Measurements from ENCODE around the gene AGAP2. TPM values are rescaled to one million over a fixed set of nuclear protein-coding genes. Genes with fewer than 3 reads are reported as not detected.

Gene AGAP2
- total RNA-seq, 1 donor: 0.72 TPM

DNA sequence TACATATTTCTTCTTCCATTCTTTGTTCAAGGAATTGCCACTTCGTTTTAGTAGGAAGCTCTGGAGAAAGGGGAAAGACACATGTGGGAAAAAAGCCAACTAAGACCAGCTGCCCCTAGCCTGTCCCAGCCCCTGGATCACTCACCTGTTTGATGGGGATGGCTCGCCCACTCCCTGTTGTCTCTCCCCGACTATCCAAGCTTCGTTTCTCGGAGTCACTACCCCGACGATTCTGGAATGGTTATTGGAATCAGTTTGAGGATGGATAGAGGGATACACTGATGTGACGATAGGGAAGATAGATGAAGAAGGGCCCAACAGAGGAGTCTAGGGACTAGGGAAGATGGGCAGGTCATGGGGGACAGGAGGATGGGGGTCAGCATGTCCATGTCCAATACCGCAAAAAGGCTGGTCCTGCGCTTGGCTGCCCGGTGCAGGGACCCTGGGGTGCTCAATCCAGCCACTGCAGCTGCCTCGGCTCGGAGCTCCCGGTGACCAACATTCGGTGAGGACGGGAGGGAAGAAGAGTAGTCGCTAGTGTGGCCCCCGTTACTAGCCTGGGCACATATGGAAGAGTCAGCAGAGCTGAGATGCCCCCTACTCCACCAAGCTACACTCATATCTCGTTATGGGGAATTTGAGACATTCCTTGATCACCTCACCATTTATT, 7.0 kb downstream of the AGAP2 start:
- TF ChIP-seq, protein P1, sequence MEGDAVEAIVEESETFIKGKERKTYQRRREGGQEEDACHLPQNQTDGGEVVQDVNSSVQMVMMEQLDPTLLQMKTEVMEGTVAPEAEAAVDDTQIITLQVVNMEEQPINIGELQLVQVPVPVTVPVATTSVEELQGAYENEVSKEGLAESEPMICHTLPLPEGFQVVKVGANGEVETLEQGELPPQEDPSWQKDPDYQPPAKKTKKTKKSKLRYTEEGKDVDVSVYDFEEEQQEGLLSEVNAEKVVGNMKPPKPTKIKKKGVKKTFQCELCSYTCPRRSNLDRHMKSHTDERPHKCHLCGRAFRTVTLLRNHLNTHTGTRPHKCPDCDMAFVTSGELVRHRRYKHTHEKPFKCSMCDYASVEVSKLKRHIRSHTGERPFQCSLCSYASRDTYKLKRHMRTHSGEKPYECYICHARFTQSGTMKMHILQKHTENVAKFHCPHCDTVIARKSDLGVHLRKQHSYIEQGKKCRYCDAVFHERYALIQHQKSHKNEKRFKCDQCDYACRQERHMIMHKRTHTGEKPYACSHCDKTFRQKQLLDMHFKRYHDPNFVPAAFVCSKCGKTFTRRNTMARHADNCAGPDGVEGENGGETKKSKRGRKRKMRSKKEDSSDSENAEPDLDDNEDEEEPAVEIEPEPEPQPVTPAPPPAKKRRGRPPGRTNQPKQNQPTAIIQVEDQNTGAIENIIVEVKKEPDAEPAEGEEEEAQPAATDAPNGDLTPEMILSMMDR (IDR thresholded peaks at IDR 0.05; ENCODE audit: extremely low read depth, low read depth, low read length): no peak
- Histone ChIP-seq H4K20me1 (ENCODE audit: insufficient read depth, low read length) (peaks cover 6% of the 10 kb centered on the region), H3K9me3 (ENCODE audit: low read depth, low read length) (no peaks in the 10 kb centered on the region), H3K36me3 (ENCODE audit: insufficient read depth, low read length) (no peaks in the 10 kb centered on the region), H3K4me1 (ENCODE audit: insufficient read depth, low read length) (peaks cover 7% of the 10 kb centered on the region), H3K4me2 (ENCODE audit: insufficient read depth, low read length) (no peak overlapping the region), H3K27ac (ENCODE audit: low read depth, low read length) (no peak overlapping the region), H3K27me3 (ENCODE audit: insufficient read depth, low read length) (peaks cover 43% of the 10 kb centered on the region), H3K4me3 (ENCODE audit: insufficient read depth, low read length) (no peak overlapping the region), H3K79me2 (ENCODE audit: insufficient read depth, low read length) (no peaks in the 10 kb centered on the region), H2AFZ (ENCODE audit: low read length) (no peak overlapping the region)
- peak; percentile 57 for DNase-seq (ENCODE audit: insufficient read length, low spot score, missing footprints)

DNA sequence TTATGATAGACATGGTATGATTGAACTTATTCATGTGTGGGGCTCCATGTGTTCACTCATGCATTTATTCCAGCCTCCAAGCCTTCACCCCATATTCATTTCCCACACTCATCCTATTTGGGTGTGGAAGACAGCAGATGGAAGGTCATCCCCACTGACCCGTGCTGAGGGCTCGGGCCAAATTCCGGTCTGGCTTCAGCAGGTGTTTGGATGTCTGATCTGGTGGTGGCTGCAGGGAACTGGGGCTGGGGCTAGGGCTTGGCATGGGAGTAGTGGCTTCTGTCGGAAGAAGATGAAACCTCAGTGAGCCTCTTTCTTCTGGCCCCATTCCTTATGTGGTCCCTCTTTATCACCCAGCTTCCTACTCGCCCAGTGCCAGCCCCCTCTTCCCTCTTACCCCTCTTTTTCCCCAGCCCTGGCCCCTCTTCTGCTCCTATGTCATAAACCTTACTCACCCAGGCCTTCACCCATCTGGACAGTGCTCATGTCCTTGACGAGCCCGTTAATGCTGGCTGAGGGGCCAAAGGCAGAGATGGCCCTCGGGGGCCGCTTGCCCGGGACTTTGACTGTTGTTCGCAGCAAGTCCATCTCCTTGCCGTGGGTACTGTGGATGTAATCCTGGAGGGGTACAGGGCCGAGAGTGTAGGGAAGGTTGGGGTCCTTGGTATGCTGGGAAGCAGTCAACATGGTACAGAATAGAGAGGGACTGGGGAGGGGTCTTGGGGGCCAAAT, 8.0 kb downstream of the AGAP2 start:
- peak; percentile 10 for DNase-seq (ENCODE audit: insufficient read length, low spot score, missing footprints)
- H2AFZ ChIP-seq (ENCODE audit: low read length): no peak overlapping the region
- peaks cover 33% of the 10 kb centered on the region for H3K27me3 ChIP-seq (ENCODE audit: insufficient read depth, low read length)
- H3K4me1 ChIP-seq (ENCODE audit: insufficient read depth, low read length): peaks cover 4% of the 10 kb centered on the region
- peaks cover 6% of the 10 kb centered on the region for H4K20me1 ChIP-seq (ENCODE audit: insufficient read depth, low read length)
- no peaks in the 10 kb centered on the region for H3K9me3 ChIP-seq (ENCODE audit: low read depth, low read length)
- H3K36me3 ChIP-seq (ENCODE audit: insufficient read depth, low read length): no peaks in the 10 kb centered on the region
- H3K4me2 ChIP-seq (ENCODE audit: insufficient read depth, low read length): no peak overlapping the region
- TF ChIP-seq, protein P1 (IDR thresholded peaks at IDR 0.05; ENCODE audit: extremely low read depth, low read depth, low read length): no peak
- H3K4me3 ChIP-seq (ENCODE audit: insufficient read depth, low read length): no peak overlapping the region
- no peak overlapping the region for H3K27ac ChIP-seq (ENCODE audit: low read depth, low read length)
- H3K79me2 ChIP-seq (ENCODE audit: insufficient read depth, low read length): no peaks in the 10 kb centered on the region

DNA sequence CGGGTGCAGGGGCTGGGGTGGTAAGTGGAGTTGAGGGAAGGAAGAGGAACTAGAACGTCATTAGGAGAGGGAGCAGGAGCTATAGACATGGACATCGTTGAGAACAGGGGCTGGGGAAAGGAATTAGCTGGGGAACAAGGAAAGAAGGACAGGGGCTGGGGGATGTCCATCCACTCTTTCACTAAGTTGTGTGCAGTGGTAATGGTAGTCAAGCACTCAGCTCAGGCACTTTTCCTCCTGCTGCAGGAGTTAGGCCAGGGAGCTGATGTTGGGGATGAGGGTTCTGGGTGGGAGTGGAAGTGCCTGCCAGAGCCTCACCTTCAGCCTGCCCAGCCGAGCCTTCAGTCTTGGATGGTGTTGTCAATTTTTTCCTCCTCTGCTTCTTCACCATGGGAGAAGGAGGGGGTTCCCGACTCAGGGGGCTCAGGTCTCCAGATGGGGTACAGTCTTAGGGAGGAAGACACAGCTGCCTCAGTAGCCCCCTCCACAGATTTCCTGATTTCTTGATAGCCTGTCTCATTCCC, 9.2 kb downstream of the AGAP2 start:
- Histone ChIP-seq H3K36me3 (ENCODE audit: insufficient read depth, low read length) (no peaks in the 10 kb centered on the region), H3K4me1 (ENCODE audit: insufficient read depth, low read length) (peaks cover 4% of the 10 kb centered on the region), H3K27me3 (ENCODE audit: insufficient read depth, low read length) (peaks cover 27% of the 10 kb centered on the region), H3K27ac (ENCODE audit: low read depth, low read length) (no peak overlapping the region), H3K4me2 (ENCODE audit: insufficient read depth, low read length) (no peak overlapping the region), H3K4me3 (ENCODE audit: insufficient read depth, low read length) (no peak overlapping the region), H3K9me3 (ENCODE audit: low read depth, low read length) (no peaks in the 10 kb centered on the region), H2AFZ (ENCODE audit: low read length) (no peak overlapping the region), H4K20me1 (ENCODE audit: insufficient read depth, low read length) (peaks cover 4% of the 10 kb centered on the region), H3K79me2 (ENCODE audit: insufficient read depth, low read length) (no peaks in the 10 kb centered on the region)
- DNase-seq (ENCODE audit: insufficient read length, low spot score, missing footprints): peak; percentile 76
- TF ChIP-seq, protein P1 (IDR thresholded peaks at IDR 0.05; ENCODE audit: extremely low read depth, low read depth, low read length): no peak

DNA sequence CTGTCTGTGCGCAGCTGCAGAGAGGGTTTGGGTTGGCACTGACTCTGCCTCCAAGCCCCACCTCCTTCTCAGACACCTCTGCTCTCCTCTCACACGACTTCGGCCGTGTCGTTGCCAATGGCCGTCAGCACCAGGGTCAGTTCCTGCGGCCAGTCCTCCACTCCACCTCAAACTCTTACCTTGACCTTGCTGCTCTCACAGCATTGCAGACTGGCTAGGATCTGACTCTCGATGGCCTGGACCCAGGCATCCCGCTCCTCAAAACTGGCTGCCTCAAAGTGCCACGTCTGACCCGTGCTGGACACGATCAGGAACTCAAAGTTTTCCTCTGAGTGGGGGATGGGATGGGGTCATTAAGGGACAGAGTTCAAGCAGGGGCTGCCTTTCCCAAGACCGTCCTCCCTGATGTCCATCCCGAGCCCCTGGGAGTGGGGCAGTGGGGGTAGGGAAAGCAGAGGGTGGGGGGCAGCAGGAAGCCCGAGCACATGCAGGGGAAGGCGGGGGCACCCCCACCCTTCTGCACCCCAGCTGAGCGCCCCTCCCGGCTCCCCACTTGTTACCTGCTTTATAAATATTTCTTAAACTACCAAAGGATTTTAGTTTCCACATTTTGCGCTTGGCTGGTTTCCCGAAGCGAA, 10.7 kb downstream of the AGAP2 start:
- DNase-seq (ENCODE audit: insufficient read length, low spot score, missing footprints): peak; percentile 19
- no peak overlapping the region for H3K4me2 ChIP-seq (ENCODE audit: insufficient read depth, low read length)
- H3K27me3 ChIP-seq (ENCODE audit: insufficient read depth, low read length): peaks cover 17% of the 10 kb centered on the region
- no peak overlapping the region for H3K27ac ChIP-seq (ENCODE audit: low read depth, low read length)
- H3K36me3 ChIP-seq (ENCODE audit: insufficient read depth, low read length): no peaks in the 10 kb centered on the region
- H3K4me3 ChIP-seq (ENCODE audit: insufficient read depth, low read length): no peak overlapping the region
- no peaks in the 10 kb centered on the region for H3K79me2 ChIP-seq (ENCODE audit: insufficient read depth, low read length)
- peaks cover 4% of the 10 kb centered on the region for H3K4me1 ChIP-seq (ENCODE audit: insufficient read depth, low read length)
- no peaks in the 10 kb centered on the region for H3K9me3 ChIP-seq (ENCODE audit: low read depth, low read length)
- TF ChIP-seq, protein P1 (IDR thresholded peaks at IDR 0.05; ENCODE audit: extremely low read depth, low read depth, low read length): no peak
- no peak overlapping the region for H2AFZ ChIP-seq (ENCODE audit: low read length)
- H4K20me1 ChIP-seq (ENCODE audit: insufficient read depth, low read length): peaks cover 2% of the 10 kb centered on the region
